ENCODE results near the gene CA12.

CA12 gene

GRCh38 chr15:63409179-63409578, 27.5 kb upstream of the CA12 start:
- TF ChIP-seq EZH2phosphoT487 (IDR thresholded peaks at IDR 0.05; ENCODE audit: borderline replicate concordance): no peak
- TF ChIP-seq CTCF (conservative IDR thresholded peaks at IDR 0.05; ENCODE audit: low read length): no peak
- H3K9me2 ChIP-seq (replicated peaks; ENCODE audit: low read depth, low read length): no peaks in the 10 kb centered on the region
- no peaks in the 10 kb centered on the region for H3K9me3 ChIP-seq (ENCODE audit: insufficient read depth, low read depth, low read length)
- peaks cover 19% of the 10 kb centered on the region for H3K4me1 ChIP-seq (ENCODE audit: insufficient read depth, low read length, poor library complexity, severe bottlenecking)
- H4K20me1 ChIP-seq (ENCODE audit: insufficient read depth, low read length, poor library complexity, severe bottlenecking): no peaks in the 10 kb centered on the region
- H3K79me2 ChIP-seq (ENCODE audit: insufficient read depth, low read length): no peaks in the 10 kb centered on the region
- H3K27me3 ChIP-seq (ENCODE audit: insufficient read depth, low read length, poor library complexity, severe bottlenecking): no peaks in the 10 kb centered on the region
- H3K4me3 ChIP-seq (ENCODE audit: low read length, poor library complexity, severe bottlenecking): no peak overlapping the region
- no peaks in the 10 kb centered on the region for H3F3A ChIP-seq (ENCODE audit: low read depth)
- no peak overlapping the region for H3K4me2 ChIP-seq (ENCODE audit: low read depth, low read length, poor library complexity, severe bottlenecking)
- no peak overlapping the region for H3K9ac ChIP-seq (ENCODE audit: low read depth, low read length, poor library complexity, severe bottlenecking)
- no peak overlapping the region for H2AFZ ChIP-seq (ENCODE audit: low read length)
- H3K36me3 ChIP-seq (ENCODE audit: insufficient read depth, low read length): no peaks in the 10 kb centered on the region

- no peaks in the 10 kb centered on the region for H3F3A ChIP-seq (ENCODE audit: low read depth)
- TF ChIP-seq EZH2phosphoT487 (IDR thresholded peaks at IDR 0.05; ENCODE audit: borderline replicate concordance) (no peak), CTCF (conservative IDR thresholded peaks at IDR 0.05; ENCODE audit: low read length) (no peak)
- no peak overlapping the region for H2AFZ ChIP-seq (ENCODE audit: low read length)
- no peaks in the 10 kb centered on the region for H3K27me3 ChIP-seq (ENCODE audit: insufficient read depth, low read length, poor library complexity, severe bottlenecking)
- H3K4me1 ChIP-seq (ENCODE audit: insufficient read depth, low read length, poor library complexity, severe bottlenecking): peaks cover 19% of the 10 kb centered on the region
- no peaks in the 10 kb centered on the region for H3K9me2 ChIP-seq (replicated peaks; ENCODE audit: low read depth, low read length)
- no peaks in the 10 kb centered on the region for H3K9me3 ChIP-seq (ENCODE audit: insufficient read depth, low read depth, low read length)
- no peak overlapping the region for H3K9ac ChIP-seq (ENCODE audit: low read depth, low read length, poor library complexity, severe bottlenecking)
- no peak overlapping the region for H3K4me3 ChIP-seq (ENCODE audit: low read length, poor library complexity, severe bottlenecking)
- H3K79me2 ChIP-seq (ENCODE audit: insufficient read depth, low read length): no peaks in the 10 kb centered on the region
- H3K4me2 ChIP-seq (ENCODE audit: low read depth, low read length, poor library complexity, severe bottlenecking): no peak overlapping the region
- no peaks in the 10 kb centered on the region for H3K36me3 ChIP-seq (ENCODE audit: insufficient read depth, low read length)
- H4K20me1 ChIP-seq (ENCODE audit: insufficient read depth, low read length, poor library complexity, severe bottlenecking): no peaks in the 10 kb centered on the region
Measured at GRCh38 chr15:63408524-63408923, 26.9 kb upstream of the CA12 start.

- peaks cover 19% of the 10 kb centered on the region for H3K4me1 ChIP-seq (ENCODE audit: insufficient read depth, low read length, poor library complexity, severe bottlenecking)
- no peaks in the 10 kb centered on the region for H3K27me3 ChIP-seq (ENCODE audit: insufficient read depth, low read length, poor library complexity, severe bottlenecking)
- no peaks in the 10 kb centered on the region for H4K20me1 ChIP-seq (ENCODE audit: insufficient read depth, low read length, poor library complexity, severe bottlenecking)
- H3K36me3 ChIP-seq (ENCODE audit: insufficient read depth, low read length): no peaks in the 10 kb centered on the region
- no peaks in the 10 kb centered on the region for H3F3A ChIP-seq (ENCODE audit: low read depth)
- H3K79me2 ChIP-seq (ENCODE audit: insufficient read depth, low read length): no peaks in the 10 kb centered on the region
- H2AFZ ChIP-seq (ENCODE audit: low read length): no peak overlapping the region
- no peak for TF ChIP-seq CTCF (conservative IDR thresholded peaks at IDR 0.05; ENCODE audit: low read length)
- TF ChIP-seq EZH2phosphoT487 (IDR thresholded peaks at IDR 0.05; ENCODE audit: borderline replicate concordance): no peak
- H3K9ac ChIP-seq (ENCODE audit: low read depth, low read length, poor library complexity, severe bottlenecking): no peak overlapping the region
- H3K4me3 ChIP-seq (ENCODE audit: low read length, poor library complexity, severe bottlenecking): no peak overlapping the region
- no peaks in the 10 kb centered on the region for H3K9me2 ChIP-seq (replicated peaks; ENCODE audit: low read depth, low read length)
- H3K4me2 ChIP-seq (ENCODE audit: low read depth, low read length, poor library complexity, severe bottlenecking): no peak overlapping the region
- no peaks in the 10 kb centered on the region for H3K9me3 ChIP-seq (ENCODE audit: insufficient read depth, low read depth, low read length)
Measured at GRCh38 chr15:63407612-63408011, 26.0 kb upstream of the CA12 start.
